Panc1 (cell line): ENCODE data around the gene TMEM51. TPM values are rescaled to one million over a fixed set of nuclear protein-coding genes. Genes with fewer than 3 reads are reported as not detected.
A peak's percentile ranks its signal among the peaks of the same experiment; 100 is the strongest.

ENCODE experiments used
- ATAC-seq: fragments of 200-7000 bp; cut with Tn5 transposase; 2 replicates; pipeline ENCODE4 v1.9.1; 2020; ENCODE audit warnings: mild to moderate bottlenecking, moderate library complexity
- BruUV-seq: library from RNA; stranded (reverse); fragments of 400-500 nt; replicated peaks from 2 replicates; lab custom pipeline; 2021; lab: Mats Ljungman, UMichigan
- CTCF ChIA-PET: fragments of 300-600 bp; sonication (Branson Sonifier 250); formaldehyde crosslinking; loops from one replicate; lab custom pipeline; 2022; ENCODE audit warnings: antibody characterized with exemption; lab: Charles Lee
- POLR2A ChIA-PET: fragments of 300-600 bp; sonication (Branson Sonifier 250); formaldehyde crosslinking; loops from one replicate; lab custom pipeline; 2022; ENCODE audit warnings: antibody characterized with exemption; lab: Charles Lee
- DNase-seq: peaks from one replicate; pipeline ENCODE4 v3.0.0-alpha.2; 2010; ENCODE audit warnings: low read depth, low spot score
- H3K27ac ChIP-seq: 2 replicates; pipeline ENCODE4 v1.5.1; 2011; ENCODE audit warnings: mild to moderate bottlenecking, low read length, inconsistent platforms
- H3K27me3 ChIP-seq: fragments of 200-500 bp; sonication (Bioruptor generic); 2 replicates; pipeline ENCODE4 v1.6.0; 2014; ENCODE audit warnings: low read length, inconsistent platforms; ENCODE audit not compliant: control insufficient read depth, insufficient read depth
- H3K36me3 ChIP-seq: fragments of 200-500 bp; sonication (Bioruptor generic); 2 replicates; pipeline ENCODE4 v1.5.1; 2014; ENCODE audit warnings: inconsistent platforms, mild to moderate bottlenecking, low read length, moderate library complexity; ENCODE audit not compliant: control insufficient read depth, insufficient read depth
- H3K4me1 ChIP-seq: 2 replicates; pipeline ENCODE4 v1.5.1; 2011; ENCODE audit warnings: inconsistent platforms, mild to moderate bottlenecking, low read length, moderate library complexity; ENCODE audit not compliant: control insufficient read depth, insufficient read depth
- H3K4me3 ChIP-seq, 2 experiments: 2 replicates each; pipeline ENCODE4 v1.5.1; 2011 to 2012; ENCODE audit warnings: low read depth in 2 of 2, low read length in 2 of 2, mild to moderate bottlenecking in 2 of 2, inconsistent platforms in 1 of 2, moderate library complexity in 1 of 2
- H3K9me3 ChIP-seq: fragments of 200-500 bp; sonication (Bioruptor generic); 2 replicates; pipeline ENCODE4 v1.5.1; 2014; ENCODE audit warnings: low read depth, mild to moderate bottlenecking, inconsistent platforms, low read length, moderate library complexity; ENCODE audit not compliant: control insufficient read depth, insufficient read depth
- CTCF ChIP-seq: fragments of 450-650 bp; IDR thresholded peaks from 2 replicates; pipeline ENCODE4 v1.5.1; 2017; ENCODE audit warnings: mild to moderate bottlenecking
- POLR2AphosphoS5 ChIP-seq: IDR thresholded peaks from 2 replicates; pipeline ENCODE4 v1.6.1; 2012; ENCODE audit warnings: mild to moderate bottlenecking, low read depth, low read length, moderate library complexity
- SIN3A ChIP-seq: IDR thresholded peaks from 2 replicates; pipeline ENCODE4 v1.6.1; 2012; ENCODE audit warnings: low read depth, mild to moderate bottlenecking, low read length, moderate library complexity, borderline replicate concordance; ENCODE audit not compliant: insufficient read depth
- TCF7L2 ChIP-seq: IDR thresholded peaks from 2 replicates; pipeline ENCODE4 v1.6.1; 2011; ENCODE audit warnings: mild to moderate bottlenecking, low read depth, low read length, inconsistent platforms
- in situ Hi-C: cut with HindIII; loops from 2 replicates; pipeline ENCODE4 v1.10.0; 2016; ENCODE audit warnings: low sequenced_read_pairs, low pct_unique_long_range_greater_than_20kb
- intact Hi-C: fragments of 100-400 bp; cut with micrococcal nuclease; formaldehyde crosslinking; loops from one replicate; pipeline ENCODE4 v1.10.0; 2022; ENCODE audit not compliant: unreplicated experiment
- total RNA-seq: library from RNA; stranded (reverse); gene quantifications from one replicate; pipeline ENCODE4 v1.2.1, GENCODE V29; 2021; ENCODE audit not compliant: unreplicated experiment
- TF ChIP-seq, protein P1 (sequence below), 2 experiments: IDR thresholded peaks; 2 replicates each; pipeline ENCODE4 v1.6.1; 2011 to 2012; ENCODE audit warnings: low read depth in 2 of 2, control low read depth in 1 of 2, low read length in 1 of 2, mild to moderate bottlenecking in 1 of 2, moderate library complexity in 1 of 2; ENCODE audit not compliant: insufficient read depth in 1 of 2

The TMEM51 gene
- total RNA-seq, 1 experiment from 2014 or later = 25.8 TPM

DNA sequence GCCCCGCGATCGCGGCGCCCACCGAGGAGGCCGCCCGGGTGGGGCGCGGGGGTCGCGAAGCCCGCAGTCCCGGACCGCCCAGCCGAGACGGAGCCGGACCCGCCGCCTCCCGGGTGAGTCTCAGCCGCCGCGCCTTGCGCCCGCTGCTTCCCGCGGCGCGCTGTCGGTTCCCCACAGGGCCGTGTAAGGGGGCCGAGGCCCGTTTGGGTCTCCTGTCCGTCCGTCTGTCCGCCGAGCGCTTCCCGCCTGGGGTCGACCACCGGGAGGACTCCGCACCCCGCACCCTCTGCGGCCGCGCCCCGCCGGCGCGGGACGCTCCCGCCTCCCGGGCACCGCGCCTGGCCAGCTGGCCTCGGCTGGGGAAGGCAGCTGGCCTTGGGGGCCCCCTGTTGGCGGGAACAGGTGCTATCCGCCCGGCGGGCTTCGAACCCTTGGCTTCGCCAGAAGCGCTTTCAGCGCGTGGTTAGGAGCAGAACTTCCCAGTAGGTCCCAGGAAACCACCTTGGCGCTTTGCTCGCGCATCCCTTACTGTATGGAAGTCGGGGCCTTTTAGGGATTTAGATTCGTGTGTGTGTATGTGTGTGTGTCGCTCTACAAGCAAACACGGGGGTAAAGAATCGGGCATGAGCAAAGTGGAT lies 414 bp downstream of the TMEM51 start:
- H3K36me3 ChIP-seq = no peaks in the 10 kb centered on the region
- no peaks in the 10 kb centered on the region for H3K27me3 ChIP-seq
- no peaks in the 10 kb centered on the region for H3K9me3 ChIP-seq
- peak overlapping the region; percentile 68 to 87 for H3K4me3 ChIP-seq
- in situ Hi-C loops (no loop called here), intact Hi-C loops (loop anchor here (1.0 kb wide), 1 partner anchor 118 kb away; no protein-coding TSS in a partner anchor)
- CTCF ChIA-PET = interaction anchor here (0.7 kb wide), 1 partner anchor 38 kb away, joined by 3 read pairs; no protein-coding TSS in a partner anchor
- TF ChIP-seq TCF7L2 (no peak), POLR2AphosphoS5 (no peak; the same call in 1 of the 2 replicates), CTCF (peak; percentile 94)
- TF ChIP-seq, protein P1, sequence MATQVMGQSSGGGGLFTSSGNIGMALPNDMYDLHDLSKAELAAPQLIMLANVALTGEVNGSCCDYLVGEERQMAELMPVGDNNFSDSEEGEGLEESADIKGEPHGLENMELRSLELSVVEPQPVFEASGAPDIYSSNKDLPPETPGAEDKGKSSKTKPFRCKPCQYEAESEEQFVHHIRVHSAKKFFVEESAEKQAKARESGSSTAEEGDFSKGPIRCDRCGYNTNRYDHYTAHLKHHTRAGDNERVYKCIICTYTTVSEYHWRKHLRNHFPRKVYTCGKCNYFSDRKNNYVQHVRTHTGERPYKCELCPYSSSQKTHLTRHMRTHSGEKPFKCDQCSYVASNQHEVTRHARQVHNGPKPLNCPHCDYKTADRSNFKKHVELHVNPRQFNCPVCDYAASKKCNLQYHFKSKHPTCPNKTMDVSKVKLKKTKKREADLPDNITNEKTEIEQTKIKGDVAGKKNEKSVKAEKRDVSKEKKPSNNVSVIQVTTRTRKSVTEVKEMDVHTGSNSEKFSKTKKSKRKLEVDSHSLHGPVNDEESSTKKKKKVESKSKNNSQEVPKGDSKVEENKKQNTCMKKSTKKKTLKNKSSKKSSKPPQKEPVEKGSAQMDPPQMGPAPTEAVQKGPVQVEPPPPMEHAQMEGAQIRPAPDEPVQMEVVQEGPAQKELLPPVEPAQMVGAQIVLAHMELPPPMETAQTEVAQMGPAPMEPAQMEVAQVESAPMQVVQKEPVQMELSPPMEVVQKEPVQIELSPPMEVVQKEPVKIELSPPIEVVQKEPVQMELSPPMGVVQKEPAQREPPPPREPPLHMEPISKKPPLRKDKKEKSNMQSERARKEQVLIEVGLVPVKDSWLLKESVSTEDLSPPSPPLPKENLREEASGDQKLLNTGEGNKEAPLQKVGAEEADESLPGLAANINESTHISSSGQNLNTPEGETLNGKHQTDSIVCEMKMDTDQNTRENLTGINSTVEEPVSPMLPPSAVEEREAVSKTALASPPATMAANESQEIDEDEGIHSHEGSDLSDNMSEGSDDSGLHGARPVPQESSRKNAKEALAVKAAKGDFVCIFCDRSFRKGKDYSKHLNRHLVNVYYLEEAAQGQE (IDR thresholded peaks at IDR 0.05; ENCODE audit: insufficient read depth in 1 of 2, low read depth in 2 of 2, low read length in 1 of 2) = no peak
- POLR2A ChIA-PET = no interaction called here
- DNase-seq = no peak
- peak overlapping the region; percentile 85 for H3K27ac ChIP-seq
- H3K4me1 ChIP-seq = peaks cover 38% of the 10 kb centered on the region
- no TSS peak for BruUV-seq
- ATAC-seq = peak; percentile 68

GRCh38 chr1:15154480-15155036 lies 1.0 kb downstream of the TMEM51 start:
- intact Hi-C loops = no loop called here
- peak overlapping the region; percentile 85 for H3K27ac ChIP-seq
- no TSS peak for BruUV-seq

GRCh38 chr1:15155191-15155590 lies 1.6 kb downstream of the TMEM51 start:
- no TSS peak for BruUV-seq
- TF ChIP-seq CTCF (no peak), SIN3A (no peak), TCF7L2 (no peak), POLR2AphosphoS5 (no peak)
- TF ChIP-seq, protein P1 (IDR thresholded peaks at IDR 0.05; ENCODE audit: insufficient read depth in 1 of 2, low read depth in 2 of 2, low read length in 1 of 2) = no peak
- ChIA-PET CTCF (interaction anchor here (0.5 kb wide), 1 partner anchor 210 kb away, joined by 3 read pairs; no protein-coding TSS in a partner anchor), POLR2A (no interaction called here)
- in situ Hi-C loops = no loop called here
- no peaks in the 10 kb centered on the region for H3K9me3 ChIP-seq
- intact Hi-C loops = no loop called here
- H3K36me3 ChIP-seq = no peaks in the 10 kb centered on the region
- ATAC-seq (no peak), DNase-seq (no peak)
- H3K27ac ChIP-seq = peak overlapping the region; percentile 44; the same call in 1 of the 2 replicates
- H3K4me1 ChIP-seq = peaks cover 41% of the 10 kb centered on the region
- no peaks in the 10 kb centered on the region for H3K27me3 ChIP-seq
- peak overlapping the region; percentile 68 to 87 for H3K4me3 ChIP-seq

More at GRCh38 chr1:15154480-15155036, 1.0 kb downstream of the TMEM51 start:
- ChIA-PET POLR2A (interaction anchor here (0.5 kb wide), 1 partner anchor 1196 kb away, joined by 3 read pairs; no protein-coding TSS in a partner anchor), CTCF (interaction anchor here (0.5 kb wide), 1 partner anchor 211 kb away, joined by 3 read pairs; no protein-coding TSS in a partner anchor)
- H3K27me3 ChIP-seq = no peaks in the 10 kb centered on the region
- DNase-seq (no peak), ATAC-seq (no peak)
- no peaks in the 10 kb centered on the region for H3K9me3 ChIP-seq
- H3K4me1 ChIP-seq = peaks cover 41% of the 10 kb centered on the region
- 0 out of 2 replicates have a peak, but pooled peaks have one; percentile 3 for TF ChIP-seq TCF7L2
- no peak for TF ChIP-seq SIN3A
- H3K4me3 ChIP-seq = peak overlapping the region; percentile 68 to 87
- in situ Hi-C loops = no loop called here
- no peaks in the 10 kb centered on the region for H3K36me3 ChIP-seq
